ENCODE data around the gene BPHL.

DNA sequence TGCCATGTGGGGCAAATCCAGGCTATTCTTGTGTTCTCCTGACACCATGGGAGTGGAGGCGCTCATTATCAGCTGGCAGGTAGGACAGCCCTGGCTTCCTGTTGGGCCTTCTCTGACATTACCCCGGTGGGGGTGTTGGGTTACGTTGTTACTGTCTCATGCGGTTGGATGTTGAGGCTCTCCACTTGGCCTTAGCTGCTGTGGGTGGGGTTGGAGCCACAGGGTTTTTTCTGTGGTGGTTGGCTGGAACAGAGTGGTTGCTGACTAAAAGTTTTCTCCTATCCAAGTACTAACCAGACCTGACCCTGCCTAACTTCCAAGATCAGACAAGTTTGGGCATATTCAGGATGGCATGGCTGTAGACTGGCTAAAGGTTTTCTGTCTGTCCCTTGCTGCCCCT, 30.1 kb upstream of the BPHL start:
- TF ChIP-seq EZH2 (IDR thresholded peaks at IDR 0.05; ENCODE audit: low read depth, unreplicated experiment) (no peak), POLR2AphosphoS5 (IDR thresholded peaks at IDR 0.05; ENCODE audit: low read depth) (no peak)
- TF ChIP-seq, protein P1, sequence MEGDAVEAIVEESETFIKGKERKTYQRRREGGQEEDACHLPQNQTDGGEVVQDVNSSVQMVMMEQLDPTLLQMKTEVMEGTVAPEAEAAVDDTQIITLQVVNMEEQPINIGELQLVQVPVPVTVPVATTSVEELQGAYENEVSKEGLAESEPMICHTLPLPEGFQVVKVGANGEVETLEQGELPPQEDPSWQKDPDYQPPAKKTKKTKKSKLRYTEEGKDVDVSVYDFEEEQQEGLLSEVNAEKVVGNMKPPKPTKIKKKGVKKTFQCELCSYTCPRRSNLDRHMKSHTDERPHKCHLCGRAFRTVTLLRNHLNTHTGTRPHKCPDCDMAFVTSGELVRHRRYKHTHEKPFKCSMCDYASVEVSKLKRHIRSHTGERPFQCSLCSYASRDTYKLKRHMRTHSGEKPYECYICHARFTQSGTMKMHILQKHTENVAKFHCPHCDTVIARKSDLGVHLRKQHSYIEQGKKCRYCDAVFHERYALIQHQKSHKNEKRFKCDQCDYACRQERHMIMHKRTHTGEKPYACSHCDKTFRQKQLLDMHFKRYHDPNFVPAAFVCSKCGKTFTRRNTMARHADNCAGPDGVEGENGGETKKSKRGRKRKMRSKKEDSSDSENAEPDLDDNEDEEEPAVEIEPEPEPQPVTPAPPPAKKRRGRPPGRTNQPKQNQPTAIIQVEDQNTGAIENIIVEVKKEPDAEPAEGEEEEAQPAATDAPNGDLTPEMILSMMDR (conservative IDR thresholded peaks at IDR 0.05; ENCODE audit: low read depth in 2 of 2), result no peak
